A549 (cell line): ENCODE measurements around the gene TSKU. TPM values are rescaled to one million over a fixed set of nuclear protein-coding genes. Genes with fewer than 3 reads are reported as not detected.

Experiments used
- ATAC-seq, 2 experiments: fragments of 200-7000 bp in 1 of 2; fragments of >200 bp in 1 of 2; cut with Nextera tagmentation in 1 of 2; cut with Tn5 transposase in 1 of 2; 3 replicates each; pipeline versions ENCODE4 v1.8.0 to v1.9.1; 2018 to 2020; ENCODE audit warnings: mild to moderate bottlenecking in 1 of 2, moderate library complexity in 1 of 2
- CTCF ChIA-PET: fragments of 300-600 bp; sonication (Branson Sonifier 250); formaldehyde crosslinking; extraction: SDS; loops from one replicate; lab custom pipeline; 2021; ENCODE audit warnings: antibody characterized with exemption, inconsistent platforms; lab: Yijun Ruan, JAX
- POLR2A ChIA-PET: fragments of 350-600 bp; formaldehyde crosslinking; extraction: SDS; loops from one replicate; lab custom pipeline; 2021; ENCODE audit warnings: antibody characterized with exemption, inconsistent platforms; lab: Yijun Ruan, JAX
- DNase-seq, 2 experiments: peaks; one replicate each; pipeline versions ENCODE4 v3.0.0 to v3.0.0-alpha.2; 2011 to 2016; ENCODE audit warnings: low read depth in 1 of 2, low spot score in 1 of 2
- FAIRE-seq: peaks from 2 replicates; lab custom pipeline; 2011; peaks lifted over from hg19 to GRCh38; lab: Jason Lieb, UNC
- H3K27ac ChIP-seq, 2 experiments: fragments of >200 bp; sonication (Bioruptor Twin); formaldehyde crosslinking; 3 replicates each; pipeline ENCODE4 v1.5.1; 2016 to 2017
- H3K4me1 ChIP-seq: fragments of >200 bp; sonication (Bioruptor Twin); formaldehyde crosslinking; 3 replicates; pipeline ENCODE4 v1.6.1; 2016
- H3K4me2 ChIP-seq: fragments of >200 bp; sonication (Bioruptor Twin); formaldehyde crosslinking; 3 replicates; pipeline ENCODE4 v1.6.1; 2016
- H3K4me3 ChIP-seq: fragments of >200 bp; sonication (Bioruptor Twin); formaldehyde crosslinking; 3 replicates; pipeline ENCODE4 v1.5.1; 2016
- H3K9me3 ChIP-seq: fragments of >200 bp; sonication (Bioruptor Twin); formaldehyde crosslinking; 3 replicates; pipeline ENCODE4 v1.6.1; 2016
- CBX2 ChIP-seq: fragments of 200-600 bp; sonication (generic); IDR thresholded peaks from 2 replicates; pipeline ENCODE4 v1.6.1; 2016; ENCODE audit warnings: low read depth, mild to moderate bottlenecking, borderline replicate concordance
- CHD2 ChIP-seq: fragments of 150-350 bp; IDR thresholded peaks from 2 replicates; pipeline ENCODE4 v1.6.1; 2014; ENCODE audit warnings: low read length; ENCODE audit not compliant: partially characterized antibody
- CHD4 ChIP-seq: fragments of 200-600 bp; sonication (generic); IDR thresholded peaks from 2 replicates; pipeline ENCODE4 v1.6.1; 2016; ENCODE audit warnings: antibody characterized with exemption, mild to moderate bottlenecking, borderline replicate concordance
- EHF ChIP-seq: fragments of 250-450 bp; sonication (Bioruptor Pico); IDR thresholded peaks from 2 replicates; pipeline ENCODE4 v1.5.0; 2020; ENCODE audit warnings: mild to moderate bottlenecking
- EP300 ChIP-seq, 2 experiments: fragments of >200 bp; sonication (Bioruptor Twin); formaldehyde crosslinking; IDR thresholded peaks; 2 replicates in 1 of 2; 3 replicates in 1 of 2; pipeline ENCODE4 v1.6.1; 2016 to 2017
- FOSB ChIP-seq: fragments of 250-450 bp; sonication (Bioruptor Pico); IDR thresholded peaks from 2 replicates; pipeline ENCODE4 v1.5.0; 2020; ENCODE audit warnings: mild to moderate bottlenecking, moderate library complexity
- FOSL2 ChIP-seq, 2 experiments: fragments of 450-650 bp in 1 of 2; fragments of >200 bp in 1 of 2; sonication (Bioruptor Twin) in 1 of 2; formaldehyde crosslinking; IDR thresholded peaks; 2 replicates each; pipeline versions ENCODE4 v1.5.0 to v1.6.1; 2016 to 2020; ENCODE audit warnings: mild to moderate bottlenecking in 1 of 2, moderate library complexity in 1 of 2
- FOXS1 ChIP-seq: fragments of 250-450 bp; sonication (Bioruptor Pico); IDR thresholded peaks from 2 replicates; pipeline ENCODE4 v1.5.0; 2020; ENCODE audit warnings: mild to moderate bottlenecking, moderate library complexity
- HDAC2 ChIP-seq: fragments of 200-600 bp; sonication (generic); IDR thresholded peaks from 2 replicates; pipeline ENCODE4 v1.6.1; 2016
- HEYL ChIP-seq: fragments of 250-450 bp; sonication (Bioruptor Pico); IDR thresholded peaks from 2 replicates; pipeline ENCODE4 v1.8.0; 2021; ENCODE audit warnings: mild to moderate bottlenecking, moderate library complexity
- HOXB13 ChIP-seq: fragments of 250-450 bp; sonication (Bioruptor Pico); IDR thresholded peaks from 2 replicates; pipeline ENCODE4 v1.5.0; 2020; ENCODE audit warnings: low read depth, mild to moderate bottlenecking, moderate library complexity
- KDM1A ChIP-seq: fragments of 200-600 bp; sonication (generic); IDR thresholded peaks from 2 replicates; pipeline ENCODE4 v1.6.1; 2016; ENCODE audit warnings: low read depth, mild to moderate bottlenecking
- KDM5A ChIP-seq: fragments of 200-600 bp; sonication (generic); IDR thresholded peaks from 2 replicates; pipeline ENCODE4 v1.6.1; 2016; ENCODE audit warnings: antibody characterized with exemption, mild to moderate bottlenecking
- PHF8 ChIP-seq: fragments of 200-600 bp; sonication (generic); IDR thresholded peaks from 2 replicates; pipeline ENCODE4 v1.6.1; 2016; ENCODE audit warnings: low read depth, mild to moderate bottlenecking, antibody characterized with exemption, moderate library complexity, borderline replicate concordance
- POLR2A ChIP-seq: IDR thresholded peaks from 2 replicates; pipeline ENCODE4 v1.6.1; 2012; ENCODE audit warnings: mild to moderate bottlenecking, low read length
- RARB ChIP-seq: fragments of 250-450 bp; sonication (Bioruptor Pico); IDR thresholded peaks from 2 replicates; pipeline ENCODE4 v1.8.0; 2021; ENCODE audit warnings: mild to moderate bottlenecking, moderate library complexity
- RCOR1 ChIP-seq: fragments of 150-350 bp; IDR thresholded peaks from 2 replicates; pipeline ENCODE4 v1.6.1; 2014; ENCODE audit warnings: antibody characterized with exemption, low read length, low read depth
- RFX5 ChIP-seq: fragments of 450-650 bp; IDR thresholded peaks from 2 replicates; pipeline ENCODE4 v1.7.1; 2014; ENCODE audit warnings: antibody characterized with exemption, mild to moderate bottlenecking, moderate library complexity
- RNF2 ChIP-seq: fragments of 200-600 bp; sonication (generic); IDR thresholded peaks from 2 replicates; pipeline ENCODE4 v1.6.1; 2016; ENCODE audit warnings: low read depth, mild to moderate bottlenecking, antibody characterized with exemption, moderate library complexity, borderline replicate concordance
- SREBF2 ChIP-seq: fragments of 450-650 bp; IDR thresholded peaks from 2 replicates; pipeline ENCODE4 v1.6.1; 2014; ENCODE audit warnings: mild to moderate bottlenecking, moderate library complexity
- TFCP2L1 ChIP-seq: fragments of 250-450 bp; sonication (Bioruptor Pico); IDR thresholded peaks from 2 replicates; pipeline ENCODE4 v1.5.0; 2021; ENCODE audit warnings: mild to moderate bottlenecking
- TP53 ChIP-seq: fragments of 250-450 bp; sonication (Bioruptor Pico); IDR thresholded peaks from 2 replicates; pipeline ENCODE4 v1.5.0; 2021; ENCODE audit warnings: mild to moderate bottlenecking, moderate library complexity
- ZSCAN20 ChIP-seq: fragments of 250-450 bp; sonication (Bioruptor Pico); IDR thresholded peaks from 2 replicates; pipeline ENCODE4 v1.8.0; 2022; ENCODE audit warnings: mild to moderate bottlenecking, moderate library complexity
- WGBS: methylation state at CpG from one replicate; pipeline ENCODE4 v1.1.6; 2017; ENCODE audit errors: missing lambda C conversion rate; 5-methylcytosine and 5-hydroxymethylcytosine counted together
- polyA plus RNA-seq, 4 experiments: library from polyadenylated mRNA; depleted of rRNA in 3 of 4; stranded (reverse); fragments of >200 nt; fragmentation: RNase III in 1 of 4; extraction: RNeasy Plus Mini Kit Qiagen cat#74134 plus additional on column Dnase treatment in 1 of 4; gene quantifications; 2 replicates in 3 of 4; 3 replicates in 1 of 4; pipeline ENCODE4 v1.2.3, GENCODE V29; 2011 to 2017
- TF ChIP-seq, protein P1 (sequence below): IDR thresholded peaks from 2 replicates; pipeline ENCODE4 v1.6.1; 2012
- TF ChIP-seq, protein P2 (sequence below): IDR thresholded peaks from 2 replicates; pipeline ENCODE4 v1.6.1; 2012; ENCODE audit warnings: low read depth, borderline replicate concordance
- TF ChIP-seq, protein P3 (sequence below): IDR thresholded peaks from 2 replicates; pipeline ENCODE4 v1.6.1; 2012
- TF ChIP-seq, protein P4 (sequence below): fragments of 200-600 bp; sonication (generic); IDR thresholded peaks from 2 replicates; pipeline ENCODE4 v1.6.1; 2016; ENCODE audit warnings: antibody characterized with exemption, mild to moderate bottlenecking, moderate library complexity
- TF ChIP-seq, protein P5 (sequence below): fragments of >200 bp; sonication (Bioruptor Twin); formaldehyde crosslinking; IDR thresholded peaks from 3 replicates; pipeline ENCODE4 v1.5.1; 2016
- TF ChIP-seq, protein P6 (sequence below): fragments of 450-650 bp; IDR thresholded peaks from 2 replicates; pipeline ENCODE4 v1.6.1; 2014; ENCODE audit warnings: antibody characterized with exemption
- TF ChIP-seq, protein P7 (sequence below): fragments of 150-350 bp; IDR thresholded peaks from 2 replicates; pipeline ENCODE4 v1.6.1; 2014; ENCODE audit warnings: low read depth, mild to moderate bottlenecking, low read length

The TSKU gene
- polyA plus RNA-seq, 2 of the 4 experiments (the other 2 are of a cell fraction): 164 to 171 TPM

DNA sequence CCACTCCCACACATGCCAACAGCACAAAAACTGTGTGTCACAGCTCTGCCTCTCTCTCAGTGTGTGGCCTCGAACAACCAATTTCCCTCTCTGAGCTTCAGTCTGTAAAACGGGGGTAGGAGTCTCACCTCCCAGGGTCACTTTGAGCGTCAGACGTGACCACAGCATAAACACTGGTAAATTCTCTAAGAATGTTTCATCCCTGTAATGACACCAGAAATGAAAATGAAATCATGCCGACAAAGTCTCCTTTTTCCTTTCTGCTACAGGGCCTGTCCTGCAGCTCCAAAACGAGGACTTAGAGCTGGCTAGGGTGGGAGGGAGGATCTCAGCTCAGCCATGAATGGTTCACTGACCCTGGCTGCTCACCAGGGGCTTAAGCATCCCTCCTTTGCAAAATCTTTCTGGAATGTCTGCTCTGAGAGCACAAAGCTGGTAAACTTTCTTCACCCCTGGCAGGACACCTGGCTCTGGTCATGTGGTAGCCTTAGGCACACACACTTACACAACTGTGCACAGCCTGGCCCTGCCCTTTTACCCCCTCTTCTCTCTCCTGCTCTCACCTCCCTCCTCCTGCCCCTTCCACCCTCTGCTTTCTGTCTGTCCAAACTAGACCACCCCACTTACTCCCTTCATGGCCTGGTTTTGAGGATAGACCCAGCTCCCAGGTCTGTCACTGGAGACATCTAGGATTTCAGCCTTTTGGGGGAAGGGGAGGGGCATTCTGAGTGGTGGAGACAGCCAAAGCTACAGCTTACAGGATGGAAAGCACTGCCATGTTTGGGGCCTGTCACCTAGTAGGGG is 12.3 kb upstream of the TSKU start:
- ATAC-seq: peak; percentile 66 to 72
- Histone ChIP-seq H3K9me3 (peaks cover 13% of the 10 kb centered on the region), H3K4me2 (peak overlapping the region; percentile 95), H3K4me3 (no peak overlapping the region), H3K4me1 (peaks cover 79% of the 10 kb centered on the region), H3K27ac (peak overlapping the region; percentile 97 to 100)
- 1% methylated on average over 6 of the region's 6 CpGs for WGBS
- ChIA-PET CTCF (interaction anchor here (0.9 to 4.4 kb wide), 15 partner anchors 8 to 149 kb away, joined by 3 to 30 read pairs (median 4); no protein-coding TSS in a partner anchor), POLR2A (interaction anchor here (0.7 to 5.1 kb wide), 15 partner anchors 8 to 149 kb away, joined by 3 to 134 read pairs (median 5); partner anchors contain the start of gene TSKU)
- peak; percentile 95 for FAIRE-seq
- peak; percentile 85 to 98 for DNase-seq
- TF ChIP-seq RARB: peak; percentile 62; the same call in 1 of the 2 replicates
- no peak for TF ChIP-seq CHD4
- no peak for TF ChIP-seq RNF2
- TF ChIP-seq TFCP2L1 (CRISPR knock-in tag): no peak
- TF ChIP-seq EP300 (IDR thresholded peaks at IDR 0.05): peak; percentile 99
- no peak for TF ChIP-seq SREBF2
- TF ChIP-seq, protein P1, sequence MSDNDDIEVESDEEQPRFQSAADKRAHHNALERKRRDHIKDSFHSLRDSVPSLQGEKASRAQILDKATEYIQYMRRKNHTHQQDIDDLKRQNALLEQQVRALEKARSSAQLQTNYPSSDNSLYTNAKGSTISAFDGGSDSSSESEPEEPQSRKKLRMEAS: peak; percentile 84
- TF ChIP-seq HEYL: no peak; the same call in 1 of the 2 replicates
- TF ChIP-seq FOXS1: peak; percentile 61; the same call in 1 of the 2 replicates
- TF ChIP-seq POLR2A: no peak
- TF ChIP-seq HDAC2: no peak
- TF ChIP-seq, protein P2, sequence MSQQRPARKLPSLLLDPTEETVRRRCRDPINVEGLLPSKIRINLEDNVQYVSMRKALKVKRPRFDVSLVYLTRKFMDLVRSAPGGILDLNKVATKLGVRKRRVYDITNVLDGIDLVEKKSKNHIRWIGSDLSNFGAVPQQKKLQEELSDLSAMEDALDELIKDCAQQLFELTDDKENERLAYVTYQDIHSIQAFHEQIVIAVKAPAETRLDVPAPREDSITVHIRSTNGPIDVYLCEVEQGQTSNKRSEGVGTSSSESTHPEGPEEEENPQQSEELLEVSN: peak; percentile 74
- TF ChIP-seq RFX5: peak; percentile 41; the same call in 1 of the 2 replicates
- TF ChIP-seq ZSCAN20 (CRISPR knock-in tag): peak; percentile 75
- TF ChIP-seq HOXB13: peak; percentile 78
- TF ChIP-seq, protein P3, sequence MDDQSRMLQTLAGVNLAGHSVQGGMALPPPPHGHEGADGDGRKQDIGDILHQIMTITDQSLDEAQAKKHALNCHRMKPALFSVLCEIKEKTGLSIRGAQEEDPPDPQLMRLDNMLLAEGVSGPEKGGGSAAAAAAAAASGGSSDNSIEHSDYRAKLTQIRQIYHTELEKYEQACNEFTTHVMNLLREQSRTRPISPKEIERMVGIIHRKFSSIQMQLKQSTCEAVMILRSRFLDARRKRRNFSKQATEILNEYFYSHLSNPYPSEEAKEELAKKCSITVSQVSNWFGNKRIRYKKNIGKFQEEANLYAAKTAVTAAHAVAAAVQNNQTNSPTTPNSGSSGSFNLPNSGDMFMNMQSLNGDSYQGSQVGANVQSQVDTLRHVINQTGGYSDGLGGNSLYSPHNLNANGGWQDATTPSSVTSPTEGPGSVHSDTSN: peak; percentile 61
- peak; percentile 6; the same call in 1 of the 2 replicates for TF ChIP-seq FOSB (CRISPR knock-in tag)
- TF ChIP-seq, protein P4, sequence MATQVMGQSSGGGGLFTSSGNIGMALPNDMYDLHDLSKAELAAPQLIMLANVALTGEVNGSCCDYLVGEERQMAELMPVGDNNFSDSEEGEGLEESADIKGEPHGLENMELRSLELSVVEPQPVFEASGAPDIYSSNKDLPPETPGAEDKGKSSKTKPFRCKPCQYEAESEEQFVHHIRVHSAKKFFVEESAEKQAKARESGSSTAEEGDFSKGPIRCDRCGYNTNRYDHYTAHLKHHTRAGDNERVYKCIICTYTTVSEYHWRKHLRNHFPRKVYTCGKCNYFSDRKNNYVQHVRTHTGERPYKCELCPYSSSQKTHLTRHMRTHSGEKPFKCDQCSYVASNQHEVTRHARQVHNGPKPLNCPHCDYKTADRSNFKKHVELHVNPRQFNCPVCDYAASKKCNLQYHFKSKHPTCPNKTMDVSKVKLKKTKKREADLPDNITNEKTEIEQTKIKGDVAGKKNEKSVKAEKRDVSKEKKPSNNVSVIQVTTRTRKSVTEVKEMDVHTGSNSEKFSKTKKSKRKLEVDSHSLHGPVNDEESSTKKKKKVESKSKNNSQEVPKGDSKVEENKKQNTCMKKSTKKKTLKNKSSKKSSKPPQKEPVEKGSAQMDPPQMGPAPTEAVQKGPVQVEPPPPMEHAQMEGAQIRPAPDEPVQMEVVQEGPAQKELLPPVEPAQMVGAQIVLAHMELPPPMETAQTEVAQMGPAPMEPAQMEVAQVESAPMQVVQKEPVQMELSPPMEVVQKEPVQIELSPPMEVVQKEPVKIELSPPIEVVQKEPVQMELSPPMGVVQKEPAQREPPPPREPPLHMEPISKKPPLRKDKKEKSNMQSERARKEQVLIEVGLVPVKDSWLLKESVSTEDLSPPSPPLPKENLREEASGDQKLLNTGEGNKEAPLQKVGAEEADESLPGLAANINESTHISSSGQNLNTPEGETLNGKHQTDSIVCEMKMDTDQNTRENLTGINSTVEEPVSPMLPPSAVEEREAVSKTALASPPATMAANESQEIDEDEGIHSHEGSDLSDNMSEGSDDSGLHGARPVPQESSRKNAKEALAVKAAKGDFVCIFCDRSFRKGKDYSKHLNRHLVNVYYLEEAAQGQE: no peak
- TF ChIP-seq CBX2: no peak
- TF ChIP-seq PHF8: no peak
- TF ChIP-seq CHD2: no peak
- TF ChIP-seq KDM5A: no peak
- TF ChIP-seq, protein P5, sequence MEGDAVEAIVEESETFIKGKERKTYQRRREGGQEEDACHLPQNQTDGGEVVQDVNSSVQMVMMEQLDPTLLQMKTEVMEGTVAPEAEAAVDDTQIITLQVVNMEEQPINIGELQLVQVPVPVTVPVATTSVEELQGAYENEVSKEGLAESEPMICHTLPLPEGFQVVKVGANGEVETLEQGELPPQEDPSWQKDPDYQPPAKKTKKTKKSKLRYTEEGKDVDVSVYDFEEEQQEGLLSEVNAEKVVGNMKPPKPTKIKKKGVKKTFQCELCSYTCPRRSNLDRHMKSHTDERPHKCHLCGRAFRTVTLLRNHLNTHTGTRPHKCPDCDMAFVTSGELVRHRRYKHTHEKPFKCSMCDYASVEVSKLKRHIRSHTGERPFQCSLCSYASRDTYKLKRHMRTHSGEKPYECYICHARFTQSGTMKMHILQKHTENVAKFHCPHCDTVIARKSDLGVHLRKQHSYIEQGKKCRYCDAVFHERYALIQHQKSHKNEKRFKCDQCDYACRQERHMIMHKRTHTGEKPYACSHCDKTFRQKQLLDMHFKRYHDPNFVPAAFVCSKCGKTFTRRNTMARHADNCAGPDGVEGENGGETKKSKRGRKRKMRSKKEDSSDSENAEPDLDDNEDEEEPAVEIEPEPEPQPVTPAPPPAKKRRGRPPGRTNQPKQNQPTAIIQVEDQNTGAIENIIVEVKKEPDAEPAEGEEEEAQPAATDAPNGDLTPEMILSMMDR: no peak
- TF ChIP-seq RCOR1: no peak
- TF ChIP-seq, protein P6, sequence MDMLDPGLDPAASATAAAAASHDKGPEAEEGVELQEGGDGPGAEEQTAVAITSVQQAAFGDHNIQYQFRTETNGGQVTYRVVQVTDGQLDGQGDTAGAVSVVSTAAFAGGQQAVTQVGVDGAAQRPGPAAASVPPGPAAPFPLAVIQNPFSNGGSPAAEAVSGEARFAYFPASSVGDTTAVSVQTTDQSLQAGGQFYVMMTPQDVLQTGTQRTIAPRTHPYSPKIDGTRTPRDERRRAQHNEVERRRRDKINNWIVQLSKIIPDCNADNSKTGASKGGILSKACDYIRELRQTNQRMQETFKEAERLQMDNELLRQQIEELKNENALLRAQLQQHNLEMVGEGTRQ: peak; percentile 82
- TF ChIP-seq, protein P7, sequence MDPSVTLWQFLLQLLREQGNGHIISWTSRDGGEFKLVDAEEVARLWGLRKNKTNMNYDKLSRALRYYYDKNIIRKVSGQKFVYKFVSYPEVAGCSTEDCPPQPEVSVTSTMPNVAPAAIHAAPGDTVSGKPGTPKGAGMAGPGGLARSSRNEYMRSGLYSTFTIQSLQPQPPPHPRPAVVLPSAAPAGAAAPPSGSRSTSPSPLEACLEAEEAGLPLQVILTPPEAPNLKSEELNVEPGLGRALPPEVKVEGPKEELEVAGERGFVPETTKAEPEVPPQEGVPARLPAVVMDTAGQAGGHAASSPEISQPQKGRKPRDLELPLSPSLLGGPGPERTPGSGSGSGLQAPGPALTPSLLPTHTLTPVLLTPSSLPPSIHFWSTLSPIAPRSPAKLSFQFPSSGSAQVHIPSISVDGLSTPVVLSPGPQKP: no peak
- no peak; the same call in 1 of the 2 replicates for TF ChIP-seq EHF (CRISPR knock-in tag)
- no peak for TF ChIP-seq KDM1A
- TF ChIP-seq TP53: 0 out of 2 replicates have a peak, but pooled peaks have one; percentile 21
- peak; percentile 83 for TF ChIP-seq FOSL2 (IDR thresholded peaks at IDR 0.05)
- TF ChIP-seq FOSL2 (CRISPR knock-in tag; IDR thresholded peaks at IDR 0.05): peak; percentile 94
